ENCODE data around the gene HDGFL2. TPM values are rescaled to one million over a fixed set of nuclear protein-coding genes. Genes with fewer than 3 reads are reported as not detected.

The HDGFL2 gene
- total RNA-seq, 1 donor from 2014 or later, result 66.3 TPM

DNA sequence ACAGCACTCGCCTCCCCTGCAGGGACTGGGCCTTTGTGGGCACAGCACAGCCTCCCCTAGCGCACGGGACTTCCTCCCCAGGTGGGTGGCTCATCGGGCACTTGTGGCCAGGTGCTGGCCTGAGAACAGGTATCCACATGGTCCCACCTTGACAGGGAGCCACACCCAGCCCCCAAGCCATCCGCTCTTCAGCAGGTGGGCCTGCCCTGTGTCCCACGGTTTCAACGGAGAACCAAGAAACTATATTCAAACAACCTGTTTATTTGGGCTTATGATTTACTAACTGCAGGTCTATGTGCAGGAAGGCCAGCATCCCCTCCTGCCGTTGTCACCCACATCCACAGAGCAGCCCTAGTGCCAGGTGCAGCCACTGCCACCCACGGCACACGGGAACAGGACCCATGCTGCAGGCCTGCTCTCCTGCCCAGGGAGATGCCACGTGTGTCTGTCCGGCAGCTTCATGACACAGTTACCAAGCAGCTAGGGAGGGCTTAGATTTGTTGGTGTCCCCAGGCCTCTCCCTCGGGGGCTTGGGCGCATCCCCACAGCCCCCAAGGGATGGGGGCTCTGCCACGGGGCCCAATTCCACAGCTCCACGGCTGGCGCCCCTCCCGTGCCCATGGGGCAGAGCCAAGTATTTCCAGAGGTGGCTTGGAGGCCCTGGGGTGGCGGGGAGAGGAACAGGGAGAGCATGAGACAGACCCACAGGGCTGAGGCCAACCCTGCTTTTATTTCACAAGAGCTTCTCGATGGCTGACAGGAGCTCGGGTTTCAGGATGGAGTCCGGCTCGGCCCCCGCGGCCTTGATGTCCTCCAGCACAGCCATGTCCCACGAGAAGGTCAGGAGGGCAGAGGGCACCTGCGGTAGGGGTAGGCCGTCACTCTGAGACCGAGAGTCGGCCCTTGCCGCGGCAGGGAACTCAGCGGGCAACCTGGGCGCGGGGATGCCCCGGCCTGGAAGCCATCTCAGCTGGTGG is 27.0 kb upstream of the HDGFL2 start:
- no peak for DNase-seq (ENCODE audit: low read depth, low spot score)

DNA sequence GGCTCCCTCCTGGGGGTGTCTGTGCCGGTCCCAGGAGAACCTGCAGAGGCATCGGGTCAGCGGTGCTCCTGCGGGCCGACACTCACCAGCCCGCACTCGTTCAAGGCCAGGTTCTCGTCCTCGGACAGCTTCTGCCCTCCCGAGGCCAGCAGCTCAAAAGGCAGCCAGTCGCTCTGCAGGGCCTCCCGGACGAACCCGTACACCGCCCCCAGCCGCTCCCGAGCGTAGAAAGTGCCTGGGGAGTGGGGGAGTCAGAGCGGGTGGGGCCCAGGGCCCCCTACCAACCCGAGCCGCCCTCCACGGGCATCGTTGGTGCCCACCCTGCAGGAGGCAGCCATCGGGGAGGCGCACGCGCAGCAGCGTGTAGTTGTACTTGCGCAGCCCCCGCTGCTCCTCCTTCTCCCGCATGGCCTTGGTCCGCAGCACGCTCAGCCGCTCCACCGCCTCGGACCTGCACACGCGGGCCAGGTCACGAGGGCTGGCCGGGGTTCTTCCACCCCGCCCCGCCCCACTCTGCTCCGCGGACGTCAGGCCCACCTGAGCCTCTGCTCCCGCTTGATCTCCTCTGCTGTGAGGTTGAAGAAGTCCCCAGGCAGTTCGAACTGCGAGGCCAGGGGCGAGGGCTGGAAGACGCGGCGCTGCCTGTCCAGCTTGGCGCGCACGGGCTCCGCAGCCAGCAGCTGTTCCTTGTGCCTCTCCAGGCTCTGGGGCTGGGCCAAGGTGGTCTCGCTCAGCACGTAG is 26.0 kb upstream of the HDGFL2 start:
- DNase-seq (ENCODE audit: low read depth, low spot score), result no peak

DNA sequence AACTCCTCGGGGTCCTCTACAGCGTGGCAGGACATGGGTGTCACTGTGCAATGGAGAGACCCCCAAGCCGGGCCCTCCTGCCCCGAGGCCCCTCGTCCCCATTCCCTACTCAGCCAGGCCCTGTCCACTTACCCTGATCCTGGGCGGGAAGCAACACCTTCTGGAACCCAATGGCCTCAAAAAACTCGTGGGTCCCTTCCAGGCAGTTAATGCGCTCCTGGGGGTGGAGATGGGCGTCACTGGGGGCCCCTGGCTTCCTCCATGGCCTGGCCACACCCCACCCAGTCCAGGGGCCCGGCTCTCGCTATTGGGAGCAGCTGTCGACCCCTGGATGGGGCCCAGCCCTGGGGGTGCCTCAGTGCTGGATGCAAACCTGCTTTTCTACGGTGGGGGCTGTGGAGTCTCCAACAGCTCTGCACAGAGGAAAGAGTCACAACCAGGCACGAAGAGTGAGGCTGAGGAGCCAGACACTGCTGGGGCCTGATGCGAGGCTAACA is 25.3 kb upstream of the HDGFL2 start:
- DNase-seq (ENCODE audit: low read depth, low spot score), result no peak

DNA sequence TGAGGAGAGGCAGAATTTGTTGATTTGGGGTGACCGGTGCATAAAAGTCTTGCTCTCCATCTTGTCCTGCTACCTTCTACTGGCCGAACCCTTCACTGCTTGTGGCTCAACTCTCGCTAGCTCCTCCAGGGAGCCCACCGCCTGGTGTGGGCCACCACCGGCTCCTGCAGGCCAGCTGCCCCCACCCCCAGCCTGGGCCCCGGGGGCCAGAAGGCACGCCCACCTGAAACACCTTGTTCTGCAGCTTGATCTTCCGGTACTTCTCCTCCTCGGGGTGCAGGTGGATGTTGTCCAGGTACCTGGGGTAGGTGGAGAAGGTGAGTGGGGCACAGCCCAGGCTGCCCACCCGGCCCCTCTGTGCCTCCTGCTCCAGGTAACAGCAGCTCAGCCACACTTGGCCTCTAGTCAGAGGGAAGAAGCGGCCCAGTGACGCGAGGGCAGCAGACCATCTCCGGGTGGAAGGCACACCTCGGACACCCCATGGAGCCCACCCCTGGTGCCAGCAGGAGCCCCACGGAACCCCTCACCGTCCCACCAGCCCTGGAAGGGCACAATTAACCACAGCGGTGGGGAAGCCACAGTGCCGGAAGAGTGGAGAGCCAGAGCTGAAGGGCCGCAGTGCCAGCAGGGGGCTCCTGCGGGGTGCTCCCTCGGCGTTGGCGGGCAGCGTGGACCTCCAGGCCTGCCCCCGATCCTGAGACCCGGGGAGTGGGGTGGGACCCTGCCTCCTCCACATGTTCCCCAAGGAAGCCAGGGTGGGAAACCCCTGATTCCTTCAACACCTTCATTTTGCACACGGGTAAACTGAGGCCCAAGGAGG is 24.6 kb upstream of the HDGFL2 start:
- DNase-seq (ENCODE audit: low read depth, low spot score), result no peak

DNA sequence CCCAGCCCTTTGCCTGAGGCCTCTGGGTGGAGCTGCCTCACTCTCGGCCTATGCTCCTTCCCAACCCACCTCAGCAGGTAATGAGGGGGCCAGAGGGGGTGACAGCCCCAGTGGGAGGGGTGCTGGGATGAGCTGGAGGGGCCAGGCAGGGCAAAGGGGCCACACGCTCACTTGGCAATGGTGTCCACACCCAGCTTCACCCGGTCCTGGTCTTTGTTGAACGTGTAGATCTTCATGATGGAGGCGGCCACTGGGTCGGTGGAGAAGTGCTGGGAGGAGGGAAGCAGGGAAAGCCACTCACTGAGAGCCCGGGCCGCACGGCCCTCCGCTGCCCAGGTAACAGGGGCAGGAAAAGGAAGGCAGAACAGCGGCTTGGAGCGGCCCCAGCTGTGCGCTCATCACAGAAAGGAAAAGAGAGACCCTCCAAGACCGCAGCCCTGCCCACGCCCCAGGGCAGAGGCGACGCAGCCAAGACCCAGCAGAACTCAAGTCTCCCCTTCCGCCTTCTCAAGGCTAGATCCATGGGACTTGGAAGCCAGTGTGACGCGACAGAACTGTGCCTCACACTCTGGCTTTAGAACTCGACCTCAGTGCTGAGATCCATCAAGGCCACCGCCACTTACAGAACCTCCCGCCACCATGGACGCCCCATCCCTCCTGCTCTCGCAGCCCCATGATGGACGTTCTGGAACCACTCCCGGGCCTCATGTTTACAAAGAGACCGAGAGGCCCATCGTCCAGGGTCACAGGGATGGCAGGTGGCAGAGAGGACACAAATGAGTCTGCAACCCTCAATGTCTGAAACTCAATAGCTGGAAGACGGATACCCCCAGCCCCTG is 23.7 kb upstream of the HDGFL2 start:
- no peak for DNase-seq (ENCODE audit: low read depth, low spot score)

DNA sequence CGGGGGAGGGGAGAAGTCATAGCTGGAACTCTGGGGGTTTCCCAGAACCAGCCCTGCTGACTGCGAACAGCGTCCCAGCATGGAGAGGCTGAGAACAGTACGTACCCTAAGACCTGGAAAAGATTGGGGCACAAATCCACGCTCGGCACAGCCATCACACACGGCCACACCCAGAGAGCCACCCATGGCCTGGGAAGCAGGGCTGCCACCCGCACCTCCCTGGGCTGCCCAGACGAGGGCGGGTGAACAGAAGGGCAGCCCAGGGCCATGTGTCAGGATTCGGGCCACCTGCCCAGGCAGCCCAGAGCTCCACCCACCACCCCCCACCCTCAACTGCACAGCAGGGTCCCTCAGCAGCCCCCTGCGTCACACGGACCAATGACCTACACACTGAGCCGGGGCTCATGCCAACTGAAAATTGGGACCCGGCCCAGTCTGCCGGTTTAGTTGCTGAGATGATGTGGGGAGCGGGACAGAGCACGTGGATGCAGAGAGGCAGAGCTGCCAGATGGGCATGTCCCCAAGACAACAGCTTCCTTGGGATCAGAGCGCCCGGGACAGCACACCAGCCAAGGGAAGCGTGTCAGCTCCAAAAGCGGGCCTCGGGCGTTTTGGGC is 23.0 kb upstream of the HDGFL2 start:
- DNase-seq (ENCODE audit: low read depth, low spot score), result no peak

DNA sequence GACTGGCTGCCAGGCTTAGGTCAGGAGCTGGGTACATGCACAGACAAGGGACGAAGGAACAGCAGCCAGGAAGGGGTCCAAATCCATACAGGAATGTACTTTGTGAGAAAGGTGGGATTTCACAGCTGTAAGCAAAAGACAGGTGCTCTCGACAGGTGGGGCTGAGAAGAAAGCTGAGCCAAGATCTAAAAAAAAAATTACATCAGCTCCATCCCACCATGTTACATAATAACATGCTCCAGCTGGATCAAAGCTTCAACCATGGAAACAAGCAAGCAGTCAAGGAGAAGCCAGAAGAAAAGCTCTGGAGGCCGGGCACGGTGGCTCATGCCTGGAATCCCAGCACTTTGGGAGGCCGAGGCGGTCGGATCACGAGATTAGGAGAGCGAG is 22.5 kb upstream of the HDGFL2 start:
- no peak for DNase-seq (ENCODE audit: low read depth, low spot score)

DNA sequence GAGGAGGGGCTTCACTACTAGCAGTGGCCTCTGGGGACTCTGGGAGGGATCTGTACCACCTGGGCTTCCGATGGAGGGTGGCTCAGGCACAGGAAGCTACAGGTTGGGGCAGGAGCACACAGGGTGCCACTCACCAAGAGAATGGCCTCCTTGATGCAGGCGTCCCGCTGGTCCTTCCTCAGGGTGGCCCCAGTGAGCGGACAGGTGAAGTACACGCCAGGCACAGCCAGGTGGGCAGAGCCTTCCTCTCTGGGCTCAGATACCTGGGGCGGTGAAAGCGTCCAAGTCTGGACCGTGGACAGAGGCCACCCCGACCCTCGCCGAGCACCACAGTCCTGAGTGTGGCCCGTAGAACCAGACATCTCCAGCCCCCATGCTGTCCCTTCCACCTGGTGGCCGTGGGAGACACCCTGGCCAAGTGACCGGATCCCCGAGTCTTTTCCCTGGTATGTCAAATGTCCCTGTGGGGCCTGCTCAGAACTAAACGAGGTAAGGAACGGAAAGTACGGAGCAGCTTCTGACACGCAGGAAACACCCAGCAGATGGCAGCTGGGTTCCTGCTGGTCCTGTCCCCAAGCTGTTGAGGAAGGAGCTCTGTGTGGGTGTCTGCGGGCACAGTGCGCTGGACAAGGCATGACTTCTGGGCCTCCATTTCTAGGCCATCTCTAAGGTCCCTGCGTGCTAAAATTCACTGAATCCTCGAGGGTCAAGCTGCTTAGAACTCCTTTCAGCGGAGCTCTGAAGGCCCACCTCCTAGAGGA is 19.7 kb upstream of the HDGFL2 start:
- DNase-seq (ENCODE audit: low read depth, low spot score), result no peak

DNA sequence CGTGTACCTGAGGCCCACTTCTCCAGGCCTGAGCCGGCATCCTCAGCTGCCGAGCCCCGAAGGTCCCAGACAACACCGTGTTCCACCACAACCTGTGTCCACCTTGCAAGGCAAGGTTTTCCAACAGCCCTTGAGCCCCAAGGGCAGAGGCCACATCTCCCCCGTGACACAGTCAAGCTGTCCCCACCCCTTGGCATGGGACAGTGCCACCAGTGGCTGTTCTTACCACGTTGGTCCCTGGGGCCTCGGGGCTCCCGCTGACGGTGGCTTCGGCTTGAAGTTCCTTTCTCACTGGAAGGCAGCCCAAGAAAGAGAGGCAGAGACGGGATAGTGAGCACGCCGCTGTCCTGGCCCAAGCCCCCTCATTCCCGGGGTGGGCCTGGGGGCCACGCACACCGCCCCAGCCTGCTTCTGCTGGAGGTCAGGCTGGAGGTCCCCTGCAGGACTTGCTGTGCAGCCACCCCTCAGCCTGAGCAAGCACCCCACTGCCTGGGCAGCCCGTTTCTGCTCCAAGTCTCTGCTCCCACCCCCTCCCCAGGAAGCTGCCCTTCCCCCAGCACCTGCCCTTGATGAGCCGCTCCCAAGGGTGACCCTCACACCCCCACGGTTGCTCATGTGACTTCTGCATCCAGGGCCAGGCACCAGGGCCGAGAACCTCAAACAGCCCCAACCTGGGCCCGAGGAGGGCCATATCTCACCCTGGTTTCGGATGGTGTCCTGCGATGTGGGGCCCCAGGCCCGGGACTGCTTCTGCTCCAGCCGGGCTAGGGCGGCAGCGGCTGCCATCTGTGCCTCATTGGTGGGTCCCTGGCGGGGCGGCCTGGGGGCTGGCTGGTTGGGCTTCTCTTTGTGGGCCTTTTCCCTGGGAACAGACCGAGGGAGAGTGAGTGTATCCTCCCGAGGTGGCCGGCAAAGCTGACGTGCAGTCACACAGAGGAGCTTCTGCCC is 18.6 kb upstream of the HDGFL2 start:
- no peak for DNase-seq (ENCODE audit: low read depth, low spot score)

DNA sequence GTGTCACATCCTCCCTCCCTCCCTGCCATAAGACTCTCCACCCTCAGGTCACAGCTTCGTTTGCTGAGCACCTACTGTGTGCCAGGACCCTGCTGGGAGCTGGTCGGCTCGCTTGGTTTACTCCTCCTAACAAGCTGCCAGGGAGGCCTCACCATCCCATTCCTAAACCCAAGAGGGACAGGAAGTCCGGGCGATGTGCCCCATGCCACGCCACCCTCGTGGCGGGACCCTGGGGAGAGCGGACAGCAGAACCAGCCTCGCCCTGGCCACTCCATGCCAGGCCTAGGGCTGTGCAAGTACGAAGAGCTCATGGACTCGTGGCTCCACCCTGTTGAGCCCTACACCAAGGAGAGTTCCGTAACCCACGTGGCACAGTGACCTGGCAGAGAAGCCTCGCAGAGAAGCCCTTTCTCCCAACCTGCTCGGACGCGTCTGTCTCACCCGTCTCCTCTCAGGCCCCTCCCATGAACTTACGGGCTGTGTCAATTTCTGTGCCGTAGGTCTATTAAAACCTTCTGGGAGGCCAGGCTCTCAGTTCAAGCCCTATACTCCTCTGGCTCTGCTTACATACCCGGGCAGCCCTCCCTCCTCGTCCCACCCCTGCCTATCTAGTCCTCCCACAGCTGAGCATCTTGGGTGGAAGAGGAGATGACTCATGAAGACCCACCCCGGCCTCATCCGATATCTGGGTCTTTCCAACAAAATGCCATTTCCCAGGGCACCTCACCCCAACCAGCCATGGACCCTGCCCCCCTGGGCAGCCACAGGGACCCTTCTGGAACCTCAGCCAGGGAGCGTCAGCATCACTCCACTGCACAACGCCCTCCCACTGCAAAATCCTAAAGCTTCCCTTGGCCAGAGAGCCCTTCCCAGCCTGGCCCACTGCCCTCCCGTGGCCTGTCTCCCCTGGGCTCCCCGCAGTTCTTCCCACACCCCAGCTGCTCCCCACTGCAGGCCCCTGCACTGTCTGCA is 17.1 kb upstream of the HDGFL2 start:
- DNase-seq (ENCODE audit: low read depth, low spot score), result no peak

DNA sequence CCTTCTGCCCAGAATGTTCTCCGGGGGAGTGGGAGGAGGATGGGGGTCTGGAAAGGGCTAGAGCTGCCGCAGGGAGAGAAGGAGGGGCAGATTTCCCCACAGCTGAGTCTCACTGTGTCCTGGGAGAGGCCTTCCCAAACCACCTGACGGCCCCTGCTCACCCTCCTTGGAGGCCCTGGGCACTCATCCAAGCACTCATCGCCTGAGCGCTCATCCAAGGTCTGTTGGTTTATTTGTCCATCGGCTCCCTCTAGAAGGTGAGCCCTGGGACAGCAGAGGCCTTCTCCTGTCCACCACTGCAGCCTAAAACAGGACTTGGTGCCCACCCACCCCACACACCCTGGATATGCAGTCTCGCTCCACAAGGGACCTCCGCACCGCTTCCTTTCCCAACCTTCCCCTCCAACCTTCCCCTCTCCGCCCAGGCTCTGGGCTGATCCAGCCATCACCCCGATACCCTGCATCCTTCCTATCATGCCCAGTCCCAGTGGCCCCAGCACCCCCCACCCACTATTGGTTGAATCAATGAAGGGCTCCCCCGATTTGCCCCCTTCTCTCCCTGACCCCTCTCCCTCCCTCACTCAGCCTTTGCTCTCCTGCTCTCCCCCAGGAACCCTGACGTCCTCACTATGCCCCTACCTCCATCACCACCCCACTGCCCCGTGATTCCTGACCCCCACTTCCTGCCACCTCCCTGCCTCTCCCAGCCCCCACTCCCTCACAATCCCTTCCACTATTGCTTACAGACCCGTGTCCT is 16.2 kb upstream of the HDGFL2 start:
- no peak for DNase-seq (ENCODE audit: low read depth, low spot score)

DNA sequence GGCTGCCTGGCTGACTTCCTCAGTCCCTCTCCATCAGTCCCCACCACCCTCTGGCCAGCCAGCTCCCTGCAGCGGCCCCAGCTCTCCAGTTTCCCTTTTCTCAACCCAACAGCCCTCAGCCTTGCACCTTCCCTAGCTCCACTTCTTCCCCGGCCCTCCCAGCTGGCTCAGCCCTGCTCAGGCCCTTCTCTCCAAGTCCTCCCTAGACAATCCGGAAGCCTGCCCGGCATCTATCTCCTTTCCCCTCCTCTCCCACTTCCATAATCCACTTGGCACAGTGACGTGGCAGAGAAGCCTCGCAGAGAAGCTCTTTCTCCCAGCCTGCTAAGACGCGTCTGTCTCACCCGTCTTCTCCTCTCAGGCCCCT is 15.6 kb upstream of the HDGFL2 start:
- peak; percentile 19 for DNase-seq (ENCODE audit: low read depth, low spot score)

DNA sequence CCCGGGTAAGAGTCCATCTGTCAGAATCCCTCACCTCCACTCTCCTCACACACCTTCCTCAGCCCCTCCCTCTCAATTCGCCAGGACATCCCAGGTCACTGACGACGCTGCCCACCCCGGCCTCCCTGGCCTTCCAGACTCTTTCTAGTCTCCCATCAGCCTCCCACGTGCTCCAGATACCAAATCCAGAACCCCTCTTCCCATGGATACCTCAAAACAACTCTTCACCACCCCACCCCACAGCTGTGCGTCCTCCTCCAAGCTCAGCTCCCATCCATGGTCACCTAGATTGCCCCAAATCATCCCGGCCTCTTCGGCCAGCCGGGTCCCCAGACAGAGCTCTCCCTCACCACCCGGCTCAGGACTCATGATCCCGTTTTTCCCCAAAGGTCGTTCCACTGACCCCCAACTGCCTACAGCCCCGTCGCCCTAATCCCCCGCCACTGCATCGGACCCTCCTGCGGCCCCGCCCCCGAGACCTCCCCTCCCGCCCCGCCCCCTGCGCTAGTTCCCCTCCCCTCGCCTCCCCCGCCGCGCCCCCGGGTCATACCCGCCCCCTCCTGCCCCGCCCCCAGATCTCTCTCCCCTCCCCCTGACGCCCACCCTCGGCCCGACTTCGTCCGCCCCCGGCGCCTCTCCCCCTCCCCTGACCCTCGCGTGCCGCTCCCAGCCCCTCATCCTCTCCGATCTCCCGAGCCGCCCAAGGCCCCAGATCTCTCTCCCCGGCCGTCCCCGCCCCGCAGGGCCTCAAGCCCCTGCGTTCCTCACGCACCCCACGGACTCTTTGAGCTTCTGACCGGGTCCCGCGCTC is 15.0 kb upstream of the HDGFL2 start:
- peak; percentile 11 for DNase-seq (ENCODE audit: low read depth, low spot score)

DNA sequence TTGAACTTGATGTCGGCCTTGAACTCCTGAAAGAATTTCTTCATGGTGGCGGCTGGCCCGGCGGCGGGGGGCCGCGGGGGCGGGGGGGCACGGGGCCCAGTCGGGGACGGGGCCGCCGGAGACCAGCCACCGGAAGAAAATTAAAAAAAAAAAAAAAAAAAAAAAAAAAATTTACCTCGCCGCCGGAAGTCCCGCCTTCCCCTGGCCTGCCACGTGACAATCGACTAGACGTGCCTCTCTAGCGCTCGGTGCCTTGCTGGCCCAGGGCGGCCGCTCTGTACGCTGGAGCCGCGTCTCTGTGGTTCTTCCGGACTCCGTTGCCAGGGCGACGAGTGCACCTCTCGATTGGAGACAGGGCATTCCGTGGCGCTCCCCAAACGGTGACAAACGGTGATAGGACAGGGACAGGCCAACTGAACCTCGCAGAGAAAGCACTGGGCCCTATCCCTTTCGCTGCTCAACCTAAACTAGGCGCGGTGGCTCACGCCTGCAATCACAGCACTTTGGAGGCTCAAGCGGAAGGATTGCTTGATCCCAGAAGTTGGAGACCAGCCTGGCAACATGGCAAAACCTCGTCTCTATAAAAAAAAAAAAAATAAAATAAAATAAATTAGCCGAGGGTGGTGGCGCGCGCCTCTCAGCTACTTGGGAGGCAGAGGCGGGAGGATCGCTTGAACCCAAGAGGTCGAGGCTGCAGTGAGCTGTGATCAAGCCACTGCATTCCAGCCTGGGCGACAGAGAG is 14.3 kb upstream of the HDGFL2 start, which contains the start of gene UBXN6:
Gene UBXN6 (minus strand): TSS at position 141 of the 742 bp plus-strand sequence. CDS start 97 bp downstream, at position 44.
- DNase-seq (ENCODE audit: low read depth, low spot score), result peak; percentile 94
